Endothelial cell (in vitro differentiated cells): ENCODE results near the gene PPP1R3F. TPM values are rescaled to one million over a fixed set of nuclear protein-coding genes. Genes with fewer than 3 reads are reported as not detected.
A peak's percentile ranks its signal among the peaks of the same experiment; 100 is the strongest.

Experiments
- DNase-seq: peaks from one replicate; pipeline ENCODE4 v3.0.0; 2021; ENCODE audit warnings: low spot score
- H3K27ac Mint-ChIP-seq: one replicate; pipeline ENCODE4 v1.8.0; 2021; ENCODE audit warnings: mixed read lengths, inconsistent platforms; ENCODE audit not compliant: unreplicated experiment
- H3K27me3 Mint-ChIP-seq: one replicate; pipeline ENCODE4 v1.8.0; 2021; ENCODE audit warnings: mild to moderate bottlenecking, moderate library complexity, mixed read lengths, inconsistent platforms; ENCODE audit not compliant: unreplicated experiment
- H3K36me3 Mint-ChIP-seq: one replicate; pipeline ENCODE4 v1.8.0; 2021; ENCODE audit warnings: mild to moderate bottlenecking, low read depth, mixed read lengths, inconsistent platforms; ENCODE audit not compliant: unreplicated experiment
- H3K4me1 Mint-ChIP-seq: one replicate; pipeline ENCODE4 v1.8.0; 2021; ENCODE audit warnings: mild to moderate bottlenecking, mixed read lengths, inconsistent platforms; ENCODE audit not compliant: unreplicated experiment
- H3K4me3 Mint-ChIP-seq: one replicate; pipeline ENCODE4 v1.8.0; 2021; ENCODE audit warnings: mild to moderate bottlenecking, mixed read lengths, inconsistent platforms; ENCODE audit not compliant: unreplicated experiment
- H3K9me3 Mint-ChIP-seq: one replicate; pipeline ENCODE4 v1.8.0; 2021; ENCODE audit warnings: mixed read lengths, inconsistent platforms; ENCODE audit not compliant: unreplicated experiment
- total RNA-seq: library from RNA; stranded (reverse); fragmentation: NEBNext Ultra II Directional; extraction: Animal tissue kit (Norgen Biotek cat#: 25700); gene quantifications from one replicate; pipeline ENCODE4 v1.2.1, GENCODE V29; 2021; ENCODE audit not compliant: unreplicated experiment
- TF ChIP-seq, protein P1 (sequence below): fragments of 200-600 bp; sonication (generic); IDR thresholded peaks from one replicate; pipeline ENCODE4 v1.5.0; 2021; ENCODE audit warnings: antibody characterized with exemption; ENCODE audit not compliant: unreplicated experiment

The PPP1R3F gene
- total RNA-seq, 1 donor from 2014 or later, result 6.0 TPM

GRCh38 chrX:49263631-49264030 lies 6.0 kb upstream of the PPP1R3F start:
- TF ChIP-seq, protein P1, sequence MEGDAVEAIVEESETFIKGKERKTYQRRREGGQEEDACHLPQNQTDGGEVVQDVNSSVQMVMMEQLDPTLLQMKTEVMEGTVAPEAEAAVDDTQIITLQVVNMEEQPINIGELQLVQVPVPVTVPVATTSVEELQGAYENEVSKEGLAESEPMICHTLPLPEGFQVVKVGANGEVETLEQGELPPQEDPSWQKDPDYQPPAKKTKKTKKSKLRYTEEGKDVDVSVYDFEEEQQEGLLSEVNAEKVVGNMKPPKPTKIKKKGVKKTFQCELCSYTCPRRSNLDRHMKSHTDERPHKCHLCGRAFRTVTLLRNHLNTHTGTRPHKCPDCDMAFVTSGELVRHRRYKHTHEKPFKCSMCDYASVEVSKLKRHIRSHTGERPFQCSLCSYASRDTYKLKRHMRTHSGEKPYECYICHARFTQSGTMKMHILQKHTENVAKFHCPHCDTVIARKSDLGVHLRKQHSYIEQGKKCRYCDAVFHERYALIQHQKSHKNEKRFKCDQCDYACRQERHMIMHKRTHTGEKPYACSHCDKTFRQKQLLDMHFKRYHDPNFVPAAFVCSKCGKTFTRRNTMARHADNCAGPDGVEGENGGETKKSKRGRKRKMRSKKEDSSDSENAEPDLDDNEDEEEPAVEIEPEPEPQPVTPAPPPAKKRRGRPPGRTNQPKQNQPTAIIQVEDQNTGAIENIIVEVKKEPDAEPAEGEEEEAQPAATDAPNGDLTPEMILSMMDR, result no peak
- DNase-seq, result no peak
- H3K4me1 Mint-ChIP-seq, result peaks cover 5% of the 10 kb centered on the region
- H3K36me3 Mint-ChIP-seq, result no peaks in the 10 kb centered on the region
- H3K27me3 Mint-ChIP-seq, result peaks cover 13% of the 10 kb centered on the region
- H3K4me3 Mint-ChIP-seq, result no peak overlapping the region
- no peak overlapping the region for H3K27ac Mint-ChIP-seq
- H3K9me3 Mint-ChIP-seq, result no peaks in the 10 kb centered on the region

GRCh38 chrX:49264460-49264859 lies 5.1 kb upstream of the PPP1R3F start, which contains the start of gene FOXP3:
Gene FOXP3 (minus strand): TSS chrX:49264710. CDS start chrX:49258505, 6,205 bp downstream.
- TF ChIP-seq, protein P1, result no peak
- Mint-ChIP-seq H3K4me3 (no peak within 1 kb of the TSS), H3K27me3 (peaks cover 16% of the 10 kb centered on the region), H3K4me1 (peaks cover 13% of the 10 kb centered on the region), H3K9me3 (no peaks in the 10 kb centered on the region), H3K36me3 (peaks cover 4% of the 10 kb centered on the region), H3K27ac (no peak within 1 kb of the TSS)
- DNase-seq, result no peak

GRCh38 chrX:49266523-49267445 lies 2.8 kb upstream of the PPP1R3F start:
- H3K4me1 Mint-ChIP-seq, result peaks cover 18% of the 10 kb centered on the region
- no peak overlapping the region for H3K4me3 Mint-ChIP-seq
- H3K27ac Mint-ChIP-seq, result no peak overlapping the region
- H3K27me3 Mint-ChIP-seq, result peaks cover 17% of the 10 kb centered on the region
- no peak for DNase-seq
- H3K9me3 Mint-ChIP-seq, result no peaks in the 10 kb centered on the region
- TF ChIP-seq, protein P1, result no peak
- H3K36me3 Mint-ChIP-seq, result peaks cover 4% of the 10 kb centered on the region

- TF ChIP-seq, protein P1, result no peak
- Mint-ChIP-seq H3K36me3 (peaks cover 4% of the 10 kb centered on the region), H3K4me1 (peaks cover 24% of the 10 kb centered on the region), H3K27me3 (peaks cover 14% of the 10 kb centered on the region), H3K4me3 (peak overlapping the region; percentile 99), H3K9me3 (no peaks in the 10 kb centered on the region), H3K27ac (peak overlapping the region; percentile 100)
- DNase-seq, result no peak
These were observed 937 bp upstream of the PPP1R3F start for GRCh38 chrX:49268702-49269009.

- Mint-ChIP-seq H3K4me1 (peaks cover 24% of the 10 kb centered on the region), H3K9me3 (no peaks in the 10 kb centered on the region), H3K36me3 (peaks cover 4% of the 10 kb centered on the region), H3K4me3 (peak overlapping the region; percentile 99), H3K27me3 (peaks cover 13% of the 10 kb centered on the region), H3K27ac (peak overlapping the region; percentile 100)
- DNase-seq, result peak; percentile 78
- TF ChIP-seq, protein P1, result no peak
These were observed 405 bp upstream of the PPP1R3F start for GRCh38 chrX:49269010-49269766.
